Measurements from ENCODE around the gene DGLUCY. TPM values are rescaled to one million over a fixed set of nuclear protein-coding genes. Genes with fewer than 3 reads are reported as not detected.
"Not testable (repeated sequence)": the region's sequence is repeated elsewhere in the genome, so short reads cannot be mapped to it uniquely, and the experiment has no call there.

The DGLUCY gene
- total RNA-seq, 4 donors from 2014 or later = 47.1 to 145 (median 102) TPM

- no peak overlapping the region for H3K4me3 ChIP-seq
- no peak for TF ChIP-seq CTCF (IDR thresholded peaks at IDR 0.05)
- no peak for TF ChIP-seq POLR2A (IDR thresholded peaks at IDR 0.05)
- no peaks in the 10 kb centered on the region for H3K4me1 ChIP-seq
- H3K9me3 ChIP-seq = no peaks in the 10 kb centered on the region
- no peak for DNase-seq
- peaks cover 0 to 96% (median 2%) of the 10 kb centered on the region in 3 donors for H3K36me3 ChIP-seq
- no peak overlapping the region for H3K27ac ChIP-seq
- no peaks in the 10 kb centered on the region for H3K27me3 ChIP-seq
Observed at GRCh38 chr14:91187271-91187670, 73.4 kb downstream of the DGLUCY start.

DNA sequence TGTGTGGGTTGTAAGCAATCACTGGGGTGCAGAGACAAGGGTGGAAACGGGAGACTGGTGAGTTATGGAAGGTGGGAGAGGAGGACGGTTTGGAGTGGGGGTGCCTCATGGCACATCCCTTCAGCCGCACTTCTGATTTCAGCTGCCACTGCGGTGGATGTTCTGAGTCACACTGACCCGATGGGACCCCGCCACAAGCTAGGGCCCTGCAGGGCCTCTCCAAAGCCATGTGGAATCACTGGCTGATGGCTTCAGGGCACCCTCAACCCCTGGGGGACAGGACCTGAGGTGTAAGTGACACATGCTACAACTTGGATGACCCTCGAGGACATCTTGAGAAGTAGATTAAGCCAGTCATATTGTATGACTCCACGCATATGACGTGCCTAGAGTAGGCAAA is 77.0 kb downstream of the DGLUCY start:
- peaks cover 0 to 83% (median 2%) of the 10 kb centered on the region in 3 donors for H3K36me3 ChIP-seq

GRCh38 chr14:91193069-91193468 is 79.2 kb downstream of the DGLUCY start:
- Histone ChIP-seq H3K4me3 (no peak overlapping the region), H3K27me3 (no peaks in the 10 kb centered on the region), H3K36me3 (peaks cover 0 to 80% (median 0%) of the 10 kb centered on the region in 3 donors), H3K9me3 (no peaks in the 10 kb centered on the region), H3K4me1 (no peaks in the 10 kb centered on the region), H3K27ac (no peak overlapping the region)
- TF ChIP-seq POLR2A (IDR thresholded peaks at IDR 0.05) (no peak), CTCF (IDR thresholded peaks at IDR 0.05) (no peak)
- DNase-seq = no peak

More for the DNA sequence above, 77.0 kb downstream of the DGLUCY start:
- no peak for DNase-seq
- Histone ChIP-seq H3K27me3 (no peaks in the 10 kb centered on the region), H3K4me1 (no peaks in the 10 kb centered on the region), H3K4me3 (no peak overlapping the region), H3K27ac (no peak overlapping the region), H3K9me3 (no peaks in the 10 kb centered on the region)
- TF ChIP-seq POLR2A (IDR thresholded peaks at IDR 0.05) (no peak), CTCF (IDR thresholded peaks at IDR 0.05) (no peak)

DNA sequence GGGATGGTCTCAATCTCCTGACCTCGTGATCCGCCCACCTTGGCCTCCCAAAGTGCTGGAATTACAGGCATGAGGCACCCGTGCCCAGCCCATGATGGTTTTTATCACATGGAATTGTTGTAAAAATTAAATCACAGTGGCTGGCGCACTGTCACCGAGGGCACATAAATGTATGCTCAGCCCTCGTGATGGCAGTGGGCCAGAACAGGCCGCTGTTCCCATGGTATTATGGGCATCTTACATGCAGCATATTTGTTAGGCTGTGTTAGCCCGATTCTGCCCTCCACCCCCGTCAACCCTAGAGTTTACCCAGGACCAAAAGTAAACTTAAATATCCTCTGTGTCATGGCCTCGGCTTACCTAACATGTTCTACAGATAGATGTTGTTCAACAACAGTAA is 82.0 kb downstream of the DGLUCY start:
- TF ChIP-seq POLR2A (IDR thresholded peaks at IDR 0.05) = no peak
- TF ChIP-seq CTCF (IDR thresholded peaks at IDR 0.05) = no peak
- peaks cover 0 to 81% (median 0%) of the 10 kb centered on the region in 3 donors for H3K36me3 ChIP-seq
- H3K27me3 ChIP-seq = no peaks in the 10 kb centered on the region
- H3K9me3 ChIP-seq = peaks cover 0 to 14% (median 0%) of the 10 kb centered on the region in 4 donors
- DNase-seq = no peak
- H3K4me1 ChIP-seq = no peaks in the 10 kb centered on the region
- H3K4me3 ChIP-seq = no peak overlapping the region
- H3K27ac ChIP-seq = no peak overlapping the region

DNA sequence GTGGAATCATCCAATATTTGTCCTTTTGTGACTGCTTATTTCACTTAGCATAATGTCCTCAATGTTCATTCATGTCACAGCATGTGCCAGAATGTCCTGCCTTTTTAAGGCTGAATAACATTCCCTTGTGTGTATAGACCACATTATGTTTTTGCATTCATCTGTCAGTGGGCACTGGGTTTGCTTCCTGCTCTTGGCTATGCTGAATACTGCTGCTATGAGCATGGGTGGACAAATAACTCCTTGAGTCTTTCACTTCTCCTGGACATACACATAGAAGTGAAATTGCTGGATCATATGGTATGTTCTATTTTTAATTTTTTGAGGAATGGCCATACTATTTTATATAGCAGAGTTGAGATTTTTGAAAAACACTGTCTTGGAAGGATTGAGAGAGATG is 83.8 kb downstream of the DGLUCY start:
- no peak for DNase-seq
- TF ChIP-seq CTCF (IDR thresholded peaks at IDR 0.05) (no peak), POLR2A (IDR thresholded peaks at IDR 0.05) (no peak)

DNA sequence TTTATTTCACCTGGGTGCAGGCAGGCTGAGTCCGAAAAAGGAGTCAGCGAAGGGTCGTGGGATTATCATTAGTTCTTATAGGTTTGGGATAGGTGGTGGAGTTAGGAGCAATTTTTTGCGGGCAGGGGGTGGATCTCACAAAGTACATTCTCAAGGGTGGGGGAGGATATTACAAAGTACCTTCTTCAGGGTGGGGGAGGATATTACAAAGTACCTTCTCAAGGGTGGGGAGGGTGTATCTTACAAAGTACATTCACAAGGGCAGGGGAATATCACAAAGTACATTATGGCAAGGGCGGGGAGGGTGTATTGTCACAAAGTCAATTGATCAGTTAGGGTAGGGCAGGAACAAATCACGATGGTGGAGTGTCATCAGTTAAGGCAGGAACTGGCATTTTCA is 86.9 kb downstream of the DGLUCY start:
- not testable (repeated sequence) for H3K4me1 ChIP-seq, H3K27me3 ChIP-seq, DNase-seq, H3K27ac ChIP-seq, H3K4me3 ChIP-seq
- peaks cover 0 to 16% (median 0%) of the 10 kb centered on the region in 4 donors for H3K9me3 ChIP-seq
- peaks cover 0 to 94% (median 0%) of the 10 kb centered on the region in 3 donors for H3K36me3 ChIP-seq

More for the DNA sequence above, 83.8 kb downstream of the DGLUCY start:
- no peaks in the 10 kb centered on the region for H3K27me3 ChIP-seq
- no peak overlapping the region for H3K27ac ChIP-seq
- H3K9me3 ChIP-seq = peaks cover 0 to 16% (median 0%) of the 10 kb centered on the region in 4 donors
- peaks cover 0 to 7% (median 0%) of the 10 kb centered on the region in 4 donors for H3K4me1 ChIP-seq
- H3K4me3 ChIP-seq = no peak overlapping the region
- peaks cover 0 to 81% (median 0%) of the 10 kb centered on the region in 3 donors for H3K36me3 ChIP-seq

Data from Peyer's patch (tissue), 4 donors.